Tibial artery (tissue), 4 donors: Measurements from ENCODE around the gene MBOAT7.

Source experiments
- DNase-seq, 2 donors: peaks; one replicate each; pipeline ENCODE4 v3.0.0-alpha.2; 2019
- H3K27ac ChIP-seq, 2 donors: fragments of 200-600 bp; sonication (generic) in 1 of 2; 1 replicate in 1 of 2; 2 replicates in 1 of 2; pipeline ENCODE4 v1.5.1; 2018 to 2019; ENCODE audit warnings: mild to moderate bottlenecking in 1 of 2
- H3K27me3 ChIP-seq, 2 donors: fragments of 200-600 bp; sonication (generic) in 1 of 2; one replicate each; pipeline versions ENCODE4 v1.5.1 to v1.6.0; 2016 to 2019
- H3K36me3 ChIP-seq, 3 donors: fragments of 200-600 bp; sonication (generic) in 2 of 3; one replicate each; pipeline ENCODE4 v1.5.1; 2016 to 2019; ENCODE audit warnings: mild to moderate bottlenecking in 2 of 3
- H3K4me1 ChIP-seq, 4 donors: fragments of 200-600 bp; sonication (generic) in 2 of 4; 1 replicate in 3 of 4; 2 replicates in 1 of 4; pipeline ENCODE4 v1.5.1; 2016 to 2019
- H3K4me3 ChIP-seq, 2 donors: fragments of 200-600 bp; sonication (generic) in 1 of 2; 1 replicate in 1 of 2; 2 replicates in 1 of 2; pipeline ENCODE4 v1.5.1; 2018 to 2019; ENCODE audit warnings: mild to moderate bottlenecking in 2 of 2
- H3K9me3 ChIP-seq, 3 donors: fragments of 200-600 bp; sonication (generic) in 1 of 3; one replicate each; pipeline ENCODE4 v1.5.1; 2016 to 2019
- intact Hi-C: fragments of 100-400 bp; cut with DNase I; formaldehyde crosslinking; loops from one replicate; pipeline ENCODE4 v1.15.0; 2023; ENCODE audit warnings: low total_unique reads
- TF ChIP-seq, protein P1 (sequence below), 2 experiments: fragments of 200-600 bp in 1 of 2; fragments of 450-650 bp in 1 of 2; IDR thresholded peaks; one replicate each; pipeline ENCODE4 v1.5.1; 2017 to 2019; ENCODE audit warnings: antibody characterized with exemption in 2 of 2, mild to moderate bottlenecking in 1 of 2, moderate library complexity in 1 of 2

The MBOAT7 gene

DNA sequence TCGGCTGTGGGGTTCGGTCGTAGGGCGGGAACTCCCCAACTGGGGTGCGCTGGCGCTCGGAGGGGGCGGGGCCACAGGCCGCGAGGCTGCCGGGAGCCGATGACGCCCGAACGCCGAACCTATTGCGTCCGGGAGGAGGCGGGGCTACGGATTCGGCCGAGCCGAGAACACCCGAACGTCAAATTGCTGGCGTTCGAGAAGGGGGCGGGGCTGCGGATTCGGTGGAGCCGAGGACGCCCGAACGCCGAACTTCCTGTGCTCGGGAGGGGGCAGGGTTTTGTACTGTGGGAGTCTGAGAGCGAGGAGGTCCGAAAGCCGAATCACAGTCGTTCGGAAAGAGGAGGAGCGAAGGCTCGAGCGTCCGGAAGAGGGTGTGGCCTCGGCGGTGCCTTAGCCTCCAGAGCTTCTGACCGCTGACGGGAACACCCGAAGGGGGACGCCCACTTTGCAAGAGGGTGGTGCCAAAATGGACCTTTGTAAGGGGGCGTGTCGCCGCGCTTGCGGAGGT lies 1.2 kb upstream of the MBOAT7 start:
- Histone ChIP-seq H3K4me3 (peak overlapping the region; percentile 71 to 82), H3K27ac (peak overlapping the region; percentile 92 to 97), H3K36me3 (peaks cover 8 to 34% (median 11%) of the 10 kb centered on the region in 3 donors), H3K9me3 (no peaks in the 10 kb centered on the region), H3K27me3 (no peaks in the 10 kb centered on the region), H3K4me1 (peaks cover 4 to 24% (median 19%) of the 10 kb centered on the region in 4 donors)
- intact Hi-C loops, result no loop called here
- peak; percentile 99 to 100 for DNase-seq
- TF ChIP-seq, protein P1, sequence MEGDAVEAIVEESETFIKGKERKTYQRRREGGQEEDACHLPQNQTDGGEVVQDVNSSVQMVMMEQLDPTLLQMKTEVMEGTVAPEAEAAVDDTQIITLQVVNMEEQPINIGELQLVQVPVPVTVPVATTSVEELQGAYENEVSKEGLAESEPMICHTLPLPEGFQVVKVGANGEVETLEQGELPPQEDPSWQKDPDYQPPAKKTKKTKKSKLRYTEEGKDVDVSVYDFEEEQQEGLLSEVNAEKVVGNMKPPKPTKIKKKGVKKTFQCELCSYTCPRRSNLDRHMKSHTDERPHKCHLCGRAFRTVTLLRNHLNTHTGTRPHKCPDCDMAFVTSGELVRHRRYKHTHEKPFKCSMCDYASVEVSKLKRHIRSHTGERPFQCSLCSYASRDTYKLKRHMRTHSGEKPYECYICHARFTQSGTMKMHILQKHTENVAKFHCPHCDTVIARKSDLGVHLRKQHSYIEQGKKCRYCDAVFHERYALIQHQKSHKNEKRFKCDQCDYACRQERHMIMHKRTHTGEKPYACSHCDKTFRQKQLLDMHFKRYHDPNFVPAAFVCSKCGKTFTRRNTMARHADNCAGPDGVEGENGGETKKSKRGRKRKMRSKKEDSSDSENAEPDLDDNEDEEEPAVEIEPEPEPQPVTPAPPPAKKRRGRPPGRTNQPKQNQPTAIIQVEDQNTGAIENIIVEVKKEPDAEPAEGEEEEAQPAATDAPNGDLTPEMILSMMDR (IDR thresholded peaks at IDR 0.05), result no peak

- intact Hi-C loops, result no loop called here
- Histone ChIP-seq H3K4me3 (peak overlapping the region; percentile 71 to 82), H3K27me3 (no peaks in the 10 kb centered on the region), H3K4me1 (peaks cover 4 to 24% (median 19%) of the 10 kb centered on the region in 4 donors), H3K36me3 (peaks cover 8 to 33% (median 11%) of the 10 kb centered on the region in 3 donors), H3K27ac (peak overlapping the region; percentile 92 to 97), H3K9me3 (no peaks in the 10 kb centered on the region)
- TF ChIP-seq, protein P1 (IDR thresholded peaks at IDR 0.05), result peak in 1 of 2 experiments; percentile 16
- peak; percentile 100 for DNase-seq
These were observed 539 bp upstream of the MBOAT7 start for GRCh38 chr19:54189735-54190502.

DNA sequence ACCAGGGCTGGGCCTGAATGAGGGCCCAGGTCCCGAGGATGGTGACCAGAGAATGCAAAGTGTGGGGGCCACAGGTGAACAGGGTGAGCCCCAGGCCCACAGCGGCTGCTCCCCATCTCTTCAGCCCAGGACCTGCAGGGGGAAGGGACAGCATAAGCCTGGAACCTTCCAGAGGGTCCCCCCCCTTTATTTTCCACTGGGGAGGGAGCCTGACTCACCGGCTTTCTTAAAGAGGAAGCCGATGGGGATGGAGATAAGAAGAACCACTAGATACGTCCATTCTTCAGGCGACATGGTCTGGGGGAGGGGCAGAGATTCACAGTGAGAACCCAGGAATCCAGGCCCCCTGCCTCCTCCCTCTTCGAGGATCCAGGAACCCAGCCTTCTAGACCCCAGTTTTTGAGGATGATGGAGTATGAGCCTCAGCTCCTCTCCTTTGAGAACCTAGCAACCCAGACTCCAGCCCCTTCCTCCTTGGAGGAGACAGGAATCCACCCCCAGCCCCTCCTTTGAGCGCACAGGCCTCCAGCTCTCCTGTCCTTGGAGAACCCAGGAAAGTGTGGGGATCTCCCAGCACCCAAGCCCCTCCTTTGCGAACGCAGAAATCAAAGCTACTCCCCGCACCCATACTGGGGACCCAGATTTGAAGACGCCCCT lies 1.0 kb downstream of the MBOAT7 start:
- DNase-seq, result no peak

GRCh38 chr19:54186934-54187381 lies 2.4 kb downstream of the MBOAT7 start:
- TF ChIP-seq, protein P1 (IDR thresholded peaks at IDR 0.05), result no peak

More for the DNA sequence above, 1.0 kb downstream of the MBOAT7 start:
- H3K4me1 ChIP-seq, result peaks cover 4 to 24% (median 19%) of the 10 kb centered on the region in 4 donors
- no peaks in the 10 kb centered on the region for H3K9me3 ChIP-seq
- H3K27me3 ChIP-seq, result no peaks in the 10 kb centered on the region
- H3K27ac ChIP-seq, result peak overlapping the region; percentile 92 to 97
- peaks cover 5 to 26% (median 5%) of the 10 kb centered on the region in 3 donors for H3K36me3 ChIP-seq
- TF ChIP-seq, protein P1 (IDR thresholded peaks at IDR 0.05), result no peak
- peak overlapping the region; percentile 71 to 82 for H3K4me3 ChIP-seq
- intact Hi-C loops, result no loop called here

DNA sequence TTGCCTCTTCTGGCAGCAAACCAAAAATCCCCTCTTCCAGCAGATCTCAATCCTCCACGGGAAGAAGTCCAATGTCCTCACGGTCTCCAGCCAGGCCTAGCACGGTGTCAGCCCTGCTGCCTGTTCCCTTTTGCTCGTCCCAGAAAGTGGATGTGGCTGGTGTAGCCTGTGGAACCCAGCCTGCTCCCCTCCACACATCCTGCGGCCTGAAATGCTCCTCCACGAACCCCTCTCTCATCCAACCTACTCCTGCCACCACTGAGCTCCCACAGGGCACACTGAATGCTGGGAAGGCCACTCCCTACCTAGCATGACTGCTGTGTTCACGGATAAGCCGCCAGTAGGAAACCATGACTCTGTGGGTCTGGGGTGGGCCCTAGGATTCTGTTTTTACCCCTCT lies 3.0 kb downstream of the MBOAT7 start:
- TF ChIP-seq, protein P1 (IDR thresholded peaks at IDR 0.05), result no peak
- Histone ChIP-seq H3K4me3 (no peak overlapping the region), H3K9me3 (no peaks in the 10 kb centered on the region), H3K27ac (no peak overlapping the region), H3K4me1 (peaks cover 4 to 12% (median 11%) of the 10 kb centered on the region in 4 donors), H3K27me3 (no peaks in the 10 kb centered on the region), H3K36me3 (peaks cover 0 to 22% (median 0%) of the 10 kb centered on the region in 3 donors)
- intact Hi-C loops, result no loop called here
- no peak for DNase-seq

More at GRCh38 chr19:54186934-54187381, 2.4 kb downstream of the MBOAT7 start:
- H3K4me1 ChIP-seq, result peaks cover 4 to 17% (median 15%) of the 10 kb centered on the region in 4 donors
- H3K9me3 ChIP-seq, result no peaks in the 10 kb centered on the region
- H3K36me3 ChIP-seq, result peaks cover 0 to 22% (median 0%) of the 10 kb centered on the region in 3 donors
- H3K27ac ChIP-seq, result no peak overlapping the region
- DNase-seq, result no peak
- no peak overlapping the region for H3K4me3 ChIP-seq
- no peaks in the 10 kb centered on the region for H3K27me3 ChIP-seq
- intact Hi-C loops, result no loop called here
